ENCODE data around the gene RASSF4.

RASSF4 gene

DNA sequence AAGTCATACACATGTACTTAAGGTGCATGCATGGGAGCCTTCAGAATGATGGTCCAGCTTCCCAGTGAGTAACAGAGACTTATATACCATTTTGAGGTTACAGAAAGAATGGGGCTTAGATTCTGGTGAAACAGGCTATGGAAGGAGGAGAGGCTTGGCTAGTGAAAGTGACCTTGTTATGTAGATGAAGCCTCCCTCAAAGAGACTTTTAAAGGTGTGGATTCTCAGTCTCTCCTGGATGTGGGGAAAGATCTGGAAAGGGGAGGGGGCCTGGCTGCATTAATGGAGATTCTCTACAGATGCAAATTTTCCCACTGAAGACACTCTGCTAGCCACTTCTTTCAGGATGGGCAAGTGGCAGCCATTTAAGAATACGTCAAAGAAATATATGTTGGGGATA, 5.5 kb downstream of the RASSF4 start:
- DNase-seq: no peak

DNA sequence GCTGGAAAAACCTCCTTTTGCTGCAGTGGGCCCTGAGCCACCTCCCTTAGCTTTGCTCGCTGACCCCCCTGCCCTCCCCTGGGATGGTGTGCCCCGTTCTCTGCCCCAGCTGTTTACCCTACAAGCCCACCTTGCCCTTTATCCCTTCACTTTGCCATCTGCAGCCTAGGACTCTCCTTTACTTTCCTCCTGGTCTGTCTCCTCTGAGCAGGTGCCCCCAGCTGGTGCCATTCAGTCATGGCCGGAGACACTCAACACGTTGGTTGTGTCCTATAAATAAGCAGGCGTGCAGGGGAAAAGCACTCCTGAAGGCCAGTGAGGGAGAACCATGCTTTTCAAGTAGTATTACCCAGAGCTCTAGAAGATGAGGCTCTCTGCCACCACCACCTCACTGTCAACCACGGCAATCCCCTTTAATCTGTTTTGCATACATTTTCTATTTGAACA, 6.1 kb downstream of the RASSF4 start:
- no peak for DNase-seq

DNA sequence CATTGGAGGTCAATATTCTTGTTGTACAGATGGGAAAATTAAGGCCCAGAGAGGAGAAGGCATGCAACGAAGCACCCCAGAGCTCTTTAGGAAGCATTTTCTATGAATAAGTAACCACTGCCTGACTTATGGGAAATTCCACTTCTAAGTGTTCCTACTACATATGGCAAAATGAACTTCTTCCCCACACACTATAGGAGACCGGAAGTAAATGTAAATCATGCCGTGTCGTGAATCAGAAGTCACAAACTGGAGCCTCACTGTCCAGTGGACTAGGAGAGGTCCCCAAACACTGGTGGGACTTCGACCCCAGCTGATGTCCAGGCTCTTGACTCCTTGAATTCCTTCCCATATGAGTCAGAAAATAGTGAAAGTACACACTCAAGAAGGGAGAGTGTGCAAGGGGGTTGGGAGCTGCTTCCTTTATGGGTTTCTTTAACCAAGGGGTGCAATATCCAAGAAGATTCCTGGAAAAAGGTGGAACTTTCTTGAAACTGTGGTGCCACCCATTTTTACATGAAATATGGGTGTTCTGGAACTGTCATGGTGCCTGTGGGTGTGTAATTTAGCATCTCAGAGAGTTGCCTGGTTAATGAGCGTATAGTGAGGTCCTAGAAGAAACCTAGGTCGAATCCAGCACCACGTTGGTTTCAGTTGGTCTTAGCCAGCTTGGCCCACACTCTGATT, 6.7 kb downstream of the RASSF4 start:
- DNase-seq: no peak

DNA sequence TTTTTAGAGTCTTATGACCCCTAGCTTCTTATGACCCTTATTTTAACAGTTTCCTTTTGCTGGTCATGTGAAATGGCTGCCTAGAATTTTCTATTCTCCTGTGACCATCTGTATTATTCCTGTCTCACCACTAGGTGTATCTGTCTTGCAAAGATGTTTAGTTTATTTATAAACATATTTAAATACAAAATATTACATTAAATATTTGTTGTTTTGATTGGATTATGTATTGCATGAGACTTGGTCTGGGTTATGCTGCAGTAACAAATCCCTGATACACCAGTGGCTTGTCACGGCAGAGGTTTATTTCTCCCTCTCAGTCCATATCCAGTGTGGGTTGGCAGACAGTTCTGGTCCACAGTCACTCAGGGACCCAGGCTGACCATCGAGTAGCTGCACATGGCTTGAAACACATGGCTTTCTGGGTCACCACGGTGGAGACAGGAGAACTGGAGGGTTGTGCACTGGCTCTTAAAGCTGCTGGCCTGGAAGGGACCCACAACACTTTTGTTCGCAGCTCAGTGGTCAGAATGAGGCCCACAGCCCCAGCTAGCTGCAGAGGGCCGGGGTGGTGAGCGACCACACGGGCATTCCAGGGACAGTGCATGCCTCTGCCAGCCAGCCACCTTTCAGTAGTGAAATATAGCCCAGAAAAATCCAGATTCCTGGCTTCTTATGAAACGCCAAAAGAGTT, 7.4 kb downstream of the RASSF4 start:
- no peak for DNase-seq

DNA sequence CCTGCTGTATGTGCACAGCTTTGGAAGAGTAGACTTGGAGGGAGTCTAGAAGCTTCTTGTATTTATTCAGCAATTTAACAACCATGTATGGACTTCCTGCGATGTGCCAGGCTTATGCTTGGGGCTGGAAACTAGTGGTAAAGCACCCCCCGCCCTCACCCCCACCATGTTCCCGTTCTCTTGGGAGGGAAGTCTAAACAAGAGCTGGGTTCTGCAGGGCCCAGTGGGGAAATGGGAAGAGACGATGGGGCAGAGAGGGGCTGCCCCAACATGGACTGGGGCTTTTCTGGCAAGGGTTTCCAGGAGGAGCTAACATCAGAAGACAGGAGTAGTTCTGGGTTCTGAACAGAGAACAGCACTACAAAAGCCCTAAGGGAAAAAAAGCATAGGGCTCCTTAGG, 8.0 kb downstream of the RASSF4 start:
- DNase-seq: no peak

DNA sequence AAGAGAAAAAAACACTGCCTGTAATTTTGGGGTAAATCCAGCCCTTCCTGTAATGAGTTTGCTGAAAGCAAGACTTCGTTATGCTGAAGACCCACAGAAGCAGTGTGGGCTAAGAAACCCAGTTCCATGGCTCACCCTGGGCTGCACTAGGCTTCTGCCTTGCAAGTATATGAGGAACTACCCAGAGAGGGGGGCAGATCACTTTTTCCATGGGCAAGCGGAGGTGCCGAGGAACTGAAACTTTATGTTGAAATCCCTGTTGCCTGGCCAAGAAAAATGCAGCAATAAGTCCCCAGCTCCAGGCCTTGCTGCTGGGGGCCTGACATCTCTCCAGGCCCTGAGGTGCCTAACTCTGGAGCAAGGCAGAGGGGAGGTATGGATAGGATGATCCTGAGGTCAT, 8.5 kb downstream of the RASSF4 start:
- peak; percentile 70 for DNase-seq

GRCh38 chr10:44968500-44969400, 9.1 kb downstream of the RASSF4 start:
- DNase-seq: no peak

GRCh38 chr10:44969854-44970253, 10.3 kb downstream of the RASSF4 start:
- DNase-seq: no peak

- no peak for DNase-seq
Measured at GRCh38 chr10:44970812-44971395, 11.3 kb downstream of the RASSF4 start.

DNA sequence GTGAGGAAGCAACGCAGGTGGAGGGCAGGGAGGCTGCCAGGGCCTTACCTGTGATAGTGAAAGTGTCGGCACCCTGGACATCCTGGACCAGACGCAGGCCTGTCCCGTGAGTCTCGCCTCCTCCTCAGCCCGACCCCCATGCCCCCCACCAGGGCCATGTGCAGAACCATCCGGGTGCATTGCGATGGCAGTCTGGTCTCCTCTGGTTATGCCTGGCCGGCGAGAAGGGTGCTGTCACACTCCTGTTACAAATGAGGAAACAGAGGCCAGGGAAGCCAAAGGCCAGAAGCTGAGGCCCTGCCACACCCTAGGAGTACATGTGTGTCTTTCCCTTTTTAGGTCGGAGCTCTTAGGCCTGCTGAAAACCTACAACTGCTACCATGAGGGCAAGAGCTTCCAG, 11.8 kb downstream of the RASSF4 start:
- no peak for DNase-seq

- no peak for DNase-seq
Measured at GRCh38 chr10:44971935-44972757, 12.5 kb downstream of the RASSF4 start.

GRCh38 chr10:44972874-44973306, 13.3 kb downstream of the RASSF4 start:
- no peak for DNase-seq

DNA sequence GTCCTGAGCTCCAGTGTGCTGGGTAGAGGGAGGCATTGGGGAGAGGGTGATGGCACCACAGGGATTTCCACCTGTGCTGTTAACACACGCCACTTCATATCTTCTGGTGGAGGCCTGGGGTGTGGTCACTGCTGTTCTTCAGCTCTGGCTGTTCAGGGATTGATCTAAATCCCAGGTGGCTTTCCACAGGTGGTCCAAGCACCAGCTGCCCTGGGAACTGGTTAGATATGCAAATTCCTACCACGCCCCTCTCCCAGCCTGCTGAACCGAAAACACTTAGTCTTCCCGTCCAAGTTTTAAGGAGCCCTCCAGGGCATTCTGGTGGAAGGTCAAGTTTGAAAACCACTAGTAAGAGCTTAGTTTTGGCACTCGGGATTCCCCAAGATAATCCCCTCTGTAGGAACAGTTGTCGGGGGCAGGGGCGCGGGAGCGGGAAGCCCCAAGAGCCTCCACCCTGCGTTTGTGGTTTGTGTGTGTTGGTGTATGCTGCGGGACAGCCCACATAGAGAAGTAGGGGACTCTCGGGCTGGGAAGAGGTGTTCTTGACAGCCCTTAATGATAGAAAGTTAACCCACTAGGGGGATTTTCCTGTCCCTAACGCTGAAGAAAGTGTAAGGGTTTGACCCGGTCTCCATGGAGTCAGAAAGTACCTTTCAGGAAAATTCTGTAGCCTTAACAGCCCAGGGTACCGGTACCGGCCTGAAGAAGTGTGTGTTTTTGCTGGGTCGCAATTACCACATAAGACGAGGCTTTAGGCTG, 13.9 kb downstream of the RASSF4 start:
- DNase-seq: no peak

GRCh38 chr10:44974082-44974627, 14.6 kb downstream of the RASSF4 start:
- no peak for DNase-seq

GRCh38 chr10:44974628-44975430, 15.2 kb downstream of the RASSF4 start:
- no peak for DNase-seq

- no peak for DNase-seq
Measured at GRCh38 chr10:44975431-44976331, 16.1 kb downstream of the RASSF4 start.

- DNase-seq: no peak
Measured at GRCh38 chr10:44976352-44977198, 17.0 kb downstream of the RASSF4 start.
